Measurements from ENCODE around the gene TRAPPC10.

- TF ChIP-seq EZH2 (IDR thresholded peaks at IDR 0.05; ENCODE audit: insufficient read depth, poor library complexity, severe bottlenecking) (no peak), EZH2phosphoT487 (IDR thresholded peaks at IDR 0.05; ENCODE audit: insufficient read depth, low read depth) (no peak)
Measured at GRCh38 chr21:44018813-44019567, 6.9 kb downstream of the TRAPPC10 start.

All from GM23248 (cell line).